GM12864 (cell line): Measurements from ENCODE around the gene EFCC1.

Experiments
- DNase-seq: peaks from one replicate; pipeline ENCODE4 v3.0.0-alpha.2; 2011; ENCODE audit warnings: low read depth
- H3K4me3 ChIP-seq: 2 replicates; pipeline ENCODE4 v1.5.1; 2011; ENCODE audit warnings: mild to moderate bottlenecking, low read depth, low read length, control low read depth
- CTCF ChIP-seq: IDR thresholded peaks from 2 replicates; pipeline ENCODE4 v1.5.1; 2011; ENCODE audit warnings: low read depth, mild to moderate bottlenecking, moderate library complexity, low read length, control low read depth, inconsistent platforms; ENCODE audit errors: missing control alignments

Gene EFCC1

GRCh38 chr3:129036222-129037092 is 35.4 kb downstream of the EFCC1 start:
- DNase-seq, result no peak
- H3K4me3 ChIP-seq, result no peak overlapping the region
- no peak for TF ChIP-seq CTCF

DNA sequence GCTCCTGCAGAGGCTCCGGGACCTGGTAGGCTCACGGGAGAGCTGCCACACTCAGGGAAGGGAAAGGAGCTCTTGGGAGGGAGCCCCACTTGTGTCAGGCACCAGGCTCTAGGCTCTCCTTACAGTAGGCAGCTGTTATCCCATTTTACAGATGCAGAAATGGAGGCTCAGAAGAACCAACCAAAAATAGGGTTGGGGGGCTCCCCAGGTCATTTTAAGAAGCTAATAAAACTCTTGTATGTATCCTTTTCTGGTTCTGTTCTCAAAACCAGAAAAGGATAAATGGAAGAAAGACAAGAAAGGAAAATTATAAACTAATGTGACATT is 36.0 kb downstream of the EFCC1 start:
- TF ChIP-seq CTCF, result no peak
- no peak overlapping the region for H3K4me3 ChIP-seq
- no peak for DNase-seq

DNA sequence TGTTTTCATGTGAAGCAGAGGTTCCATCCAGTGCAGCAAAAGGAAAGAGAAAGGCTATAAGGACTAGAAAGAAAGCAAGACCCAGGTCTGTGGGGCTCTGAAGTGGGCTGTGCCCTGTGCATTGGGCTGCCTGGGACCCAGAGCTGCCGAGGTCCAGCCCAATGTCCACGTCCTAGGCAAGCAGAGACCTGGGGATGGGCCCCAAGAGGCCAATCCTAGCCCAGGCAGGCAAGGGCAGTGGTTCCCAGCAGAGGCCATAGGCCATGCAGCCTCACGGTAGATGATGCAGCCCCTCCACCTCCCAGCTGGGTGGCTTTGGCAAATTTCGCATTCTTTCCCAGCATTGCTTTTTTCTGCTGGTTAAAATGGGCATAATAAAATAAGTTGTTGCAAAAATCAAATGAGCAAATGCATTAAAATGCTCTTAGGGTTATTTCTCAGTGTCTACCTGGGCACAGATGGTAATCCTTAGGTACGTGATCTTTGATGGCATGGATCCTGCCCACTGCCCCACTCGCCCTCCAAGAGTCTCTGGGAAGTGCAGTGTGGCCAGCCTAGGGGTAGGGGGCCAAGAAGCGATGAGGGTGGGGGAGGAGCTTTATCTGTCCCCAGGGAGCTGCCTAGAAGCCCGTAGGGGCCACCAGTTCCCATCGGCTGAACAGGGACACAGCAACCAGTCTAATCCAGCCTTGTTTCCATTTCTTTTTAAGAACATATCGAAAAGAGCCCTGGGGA is 37.2 kb downstream of the EFCC1 start:
- TF ChIP-seq CTCF, result no peak
- no peak for DNase-seq
- no peak overlapping the region for H3K4me3 ChIP-seq

GRCh38 chr3:129039271-129040038 is 38.4 kb downstream of the EFCC1 start:
- TF ChIP-seq CTCF, result no peak
- DNase-seq, result no peak

DNA sequence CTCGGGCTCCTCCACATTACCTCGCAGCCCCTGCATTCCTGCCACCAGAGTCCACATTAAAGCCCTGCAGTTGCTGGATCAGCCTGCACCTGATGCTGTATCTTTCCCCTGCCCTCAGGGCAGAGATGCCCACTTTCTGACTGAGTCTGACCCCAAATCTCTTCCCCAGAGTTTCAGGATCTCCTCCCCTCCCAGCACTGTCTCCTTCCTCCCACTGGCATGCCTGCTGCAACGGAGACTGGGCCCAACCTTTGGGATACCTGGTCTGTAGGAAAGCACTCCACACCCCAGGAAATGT is 38.9 kb downstream of the EFCC1 start:
- no peak overlapping the region for H3K4me3 ChIP-seq
- TF ChIP-seq CTCF, result no peak
- DNase-seq, result no peak

More at GRCh38 chr3:129039271-129040038, 38.4 kb downstream of the EFCC1 start:
- no peak overlapping the region for H3K4me3 ChIP-seq

GRCh38 chr3:129040579-129041300 is 39.6 kb downstream of the EFCC1 start:
- no peak overlapping the region for H3K4me3 ChIP-seq
- TF ChIP-seq CTCF, result no peak
- no peak for DNase-seq
